ENCODE results near the gene MGAT5. TPM values are rescaled to one million over a fixed set of nuclear protein-coding genes. Genes with fewer than 3 reads are reported as not detected.

MGAT5 gene
- total RNA-seq, 1 experiment from 2014 or later: 52.4 TPM

DNA sequence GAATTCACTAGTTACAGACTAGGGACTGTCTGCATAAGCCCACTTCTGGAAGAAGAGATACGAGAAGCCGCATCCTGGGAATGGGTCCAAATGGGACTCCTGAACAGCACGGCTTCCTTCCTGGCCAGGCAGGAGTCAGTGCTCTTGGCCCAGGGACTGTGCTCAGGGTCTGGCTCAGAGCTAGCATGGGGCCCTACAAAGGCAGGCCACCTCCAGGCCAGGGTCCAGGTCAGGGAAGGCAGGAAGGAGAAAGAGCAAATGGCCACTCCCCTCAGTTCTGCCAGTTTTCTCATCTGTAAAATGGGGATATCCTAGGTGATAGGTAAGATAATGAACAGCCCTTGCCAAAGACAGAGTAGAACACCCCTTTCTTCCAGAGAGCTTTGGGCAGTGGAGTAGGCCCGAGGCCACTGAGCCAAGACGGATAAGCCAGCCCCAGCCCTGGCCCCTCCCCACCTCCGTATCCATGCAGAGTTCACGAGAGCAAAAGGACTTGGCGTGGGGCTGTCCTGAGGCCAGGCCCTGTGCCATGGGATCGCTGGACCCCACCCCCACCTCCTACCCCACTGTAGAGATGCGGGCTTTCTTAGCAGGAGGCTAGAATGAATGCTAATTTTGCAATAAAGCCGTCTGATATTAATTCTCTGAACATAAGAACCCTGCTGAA is 190.1 kb downstream of the MGAT5 start (continued):
- TF ChIP-seq, protein P1, sequence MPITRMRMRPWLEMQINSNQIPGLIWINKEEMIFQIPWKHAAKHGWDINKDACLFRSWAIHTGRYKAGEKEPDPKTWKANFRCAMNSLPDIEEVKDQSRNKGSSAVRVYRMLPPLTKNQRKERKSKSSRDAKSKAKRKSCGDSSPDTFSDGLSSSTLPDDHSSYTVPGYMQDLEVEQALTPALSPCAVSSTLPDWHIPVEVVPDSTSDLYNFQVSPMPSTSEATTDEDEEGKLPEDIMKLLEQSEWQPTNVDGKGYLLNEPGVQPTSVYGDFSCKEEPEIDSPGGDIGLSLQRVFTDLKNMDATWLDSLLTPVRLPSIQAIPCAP (CRISPR knock-in tag; IDR thresholded peaks at IDR 0.05): no peak
- no peak for TF ChIP-seq ATF1 (CRISPR knock-in tag; IDR thresholded peaks at IDR 0.05)
- TF ChIP-seq NR3C1 (CRISPR knock-in tag; conservative IDR thresholded peaks at IDR 0.05; ENCODE audit: low read depth): no peak
- no peak for TF ChIP-seq GABPB1 (CRISPR knock-in tag; IDR thresholded peaks at IDR 0.05)
- TF ChIP-seq ZBTB21 (CRISPR knock-in tag; IDR thresholded peaks at IDR 0.05; ENCODE audit: borderline replicate concordance): no peak
- TF ChIP-seq, protein P2, sequence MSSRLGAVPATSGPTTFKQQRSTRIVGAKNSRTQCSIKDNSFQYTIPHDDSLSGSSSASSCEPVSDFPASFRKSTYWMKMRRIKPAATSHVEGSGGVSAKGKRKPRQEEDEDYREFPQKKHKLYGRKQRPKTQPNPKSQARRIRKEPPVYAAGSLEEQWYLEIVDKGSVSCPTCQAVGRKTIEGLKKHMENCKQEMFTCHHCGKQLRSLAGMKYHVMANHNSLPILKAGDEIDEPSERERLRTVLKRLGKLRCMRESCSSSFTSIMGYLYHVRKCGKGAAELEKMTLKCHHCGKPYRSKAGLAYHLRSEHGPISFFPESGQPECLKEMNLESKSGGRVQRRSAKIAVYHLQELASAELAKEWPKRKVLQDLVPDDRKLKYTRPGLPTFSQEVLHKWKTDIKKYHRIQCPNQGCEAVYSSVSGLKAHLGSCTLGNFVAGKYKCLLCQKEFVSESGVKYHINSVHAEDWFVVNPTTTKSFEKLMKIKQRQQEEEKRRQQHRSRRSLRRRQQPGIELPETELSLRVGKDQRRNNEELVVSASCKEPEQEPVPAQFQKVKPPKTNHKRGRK (CRISPR knock-in tag; IDR thresholded peaks at IDR 0.05; ENCODE audit: borderline replicate concordance): no peak
- TF ChIP-seq, protein P3, sequence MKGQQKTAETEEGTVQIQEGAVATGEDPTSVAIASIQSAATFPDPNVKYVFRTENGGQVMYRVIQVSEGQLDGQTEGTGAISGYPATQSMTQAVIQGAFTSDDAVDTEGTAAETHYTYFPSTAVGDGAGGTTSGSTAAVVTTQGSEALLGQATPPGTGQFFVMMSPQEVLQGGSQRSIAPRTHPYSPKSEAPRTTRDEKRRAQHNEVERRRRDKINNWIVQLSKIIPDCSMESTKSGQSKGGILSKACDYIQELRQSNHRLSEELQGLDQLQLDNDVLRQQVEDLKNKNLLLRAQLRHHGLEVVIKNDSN (CRISPR knock-in tag; IDR thresholded peaks at IDR 0.05): no peak

DNA sequence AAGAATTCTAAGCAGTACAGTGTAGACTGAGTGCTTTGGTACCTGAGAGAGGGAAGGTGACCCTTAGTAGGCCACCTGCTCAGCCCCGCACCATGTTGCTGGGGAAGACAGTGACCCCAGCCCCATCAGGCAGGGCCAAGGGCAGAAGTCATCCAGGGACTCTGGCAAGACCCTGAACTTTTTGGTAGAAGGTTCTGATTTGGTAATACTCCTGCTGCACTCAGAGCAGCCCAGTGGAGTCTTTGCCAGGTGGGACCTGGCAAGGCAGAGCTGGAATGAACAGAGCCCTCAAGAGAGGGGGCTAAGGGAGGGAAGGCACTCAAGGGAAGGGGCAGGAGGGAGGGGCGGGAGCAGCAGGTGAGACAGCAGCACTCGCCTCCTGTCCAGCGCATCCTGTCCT is 191.2 kb downstream of the MGAT5 start:
- no peak for ATAC-seq
- CTCF ChIA-PET: interaction anchor here (0.7 kb wide), 1 partner anchor 47 kb away, joined by 3 read pairs; no protein-coding TSS in a partner anchor
- H3K4me1 Mint-ChIP-seq: peaks cover 9% of the 10 kb centered on the region
- POLR2A ChIA-PET: no interaction called here
- no peak for DNase-seq (ENCODE audit: low spot score)
- H3K27ac Mint-ChIP-seq: no peak overlapping the region
- no peaks in the 10 kb centered on the region for H3K9me3 Mint-ChIP-seq
- no peaks in the 10 kb centered on the region for H3K27me3 Mint-ChIP-seq (ENCODE audit: low read depth)
- peaks cover 4% of the 10 kb centered on the region for H3K36me3 Mint-ChIP-seq
- H3K4me3 Mint-ChIP-seq: no peak overlapping the region
- TF ChIP-seq, protein P4, sequence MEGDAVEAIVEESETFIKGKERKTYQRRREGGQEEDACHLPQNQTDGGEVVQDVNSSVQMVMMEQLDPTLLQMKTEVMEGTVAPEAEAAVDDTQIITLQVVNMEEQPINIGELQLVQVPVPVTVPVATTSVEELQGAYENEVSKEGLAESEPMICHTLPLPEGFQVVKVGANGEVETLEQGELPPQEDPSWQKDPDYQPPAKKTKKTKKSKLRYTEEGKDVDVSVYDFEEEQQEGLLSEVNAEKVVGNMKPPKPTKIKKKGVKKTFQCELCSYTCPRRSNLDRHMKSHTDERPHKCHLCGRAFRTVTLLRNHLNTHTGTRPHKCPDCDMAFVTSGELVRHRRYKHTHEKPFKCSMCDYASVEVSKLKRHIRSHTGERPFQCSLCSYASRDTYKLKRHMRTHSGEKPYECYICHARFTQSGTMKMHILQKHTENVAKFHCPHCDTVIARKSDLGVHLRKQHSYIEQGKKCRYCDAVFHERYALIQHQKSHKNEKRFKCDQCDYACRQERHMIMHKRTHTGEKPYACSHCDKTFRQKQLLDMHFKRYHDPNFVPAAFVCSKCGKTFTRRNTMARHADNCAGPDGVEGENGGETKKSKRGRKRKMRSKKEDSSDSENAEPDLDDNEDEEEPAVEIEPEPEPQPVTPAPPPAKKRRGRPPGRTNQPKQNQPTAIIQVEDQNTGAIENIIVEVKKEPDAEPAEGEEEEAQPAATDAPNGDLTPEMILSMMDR (IDR thresholded peaks at IDR 0.05): no peak
- no peak for TF ChIP-seq ZNF219 (CRISPR knock-in tag; IDR thresholded peaks at IDR 0.05; ENCODE audit: borderline replicate concordance)
- no peak for TF ChIP-seq PRRX2 (CRISPR knock-in tag; IDR thresholded peaks at IDR 0.05)
- no peak for TF ChIP-seq JUN (CRISPR knock-in tag; IDR thresholded peaks at IDR 0.05)
- no peak for TF ChIP-seq ZNF396 (CRISPR knock-in tag; IDR thresholded peaks at IDR 0.05; ENCODE audit: borderline replicate concordance)
- TF ChIP-seq ESRRA (CRISPR knock-in tag; IDR thresholded peaks at IDR 0.05; ENCODE audit: borderline replicate concordance): no peak
- no peak for TF ChIP-seq SMAD4 (CRISPR knock-in tag; IDR thresholded peaks at IDR 0.05)
- TF ChIP-seq, protein P5, sequence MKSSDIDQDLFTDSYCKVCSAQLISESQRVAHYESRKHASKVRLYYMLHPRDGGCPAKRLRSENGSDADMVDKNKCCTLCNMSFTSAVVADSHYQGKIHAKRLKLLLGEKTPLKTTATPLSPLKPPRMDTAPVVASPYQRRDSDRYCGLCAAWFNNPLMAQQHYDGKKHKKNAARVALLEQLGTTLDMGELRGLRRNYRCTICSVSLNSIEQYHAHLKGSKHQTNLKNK (CRISPR knock-in tag; IDR thresholded peaks at IDR 0.05): no peak
- TF ChIP-seq NR1H2 (CRISPR knock-in tag; IDR thresholded peaks at IDR 0.05): no peak
- no peak for TF ChIP-seq MLX (CRISPR knock-in tag; IDR thresholded peaks at IDR 0.05)
- no peak for TF ChIP-seq RELA (CRISPR knock-in tag; IDR thresholded peaks at IDR 0.05; ENCODE audit: borderline replicate concordance)
- TF ChIP-seq NR3C1 (CRISPR knock-in tag; conservative IDR thresholded peaks at IDR 0.05; ENCODE audit: low read depth): no peak
- TF ChIP-seq ATF1 (CRISPR knock-in tag; IDR thresholded peaks at IDR 0.05): no peak
- TF ChIP-seq, protein P3 (CRISPR knock-in tag; IDR thresholded peaks at IDR 0.05): no peak
- TF ChIP-seq E2F1 (CRISPR knock-in tag; IDR thresholded peaks at IDR 0.05): no peak
- no peak for TF ChIP-seq FOXP4 (CRISPR knock-in tag; IDR thresholded peaks at IDR 0.05)
- TF ChIP-seq HMGXB4 (CRISPR knock-in tag; IDR thresholded peaks at IDR 0.05): no peak
- TF ChIP-seq ZNF671 (CRISPR knock-in tag; IDR thresholded peaks at IDR 0.05): no peak
